Neural cell (in vitro differentiated cells): ENCODE results near the gene BCL2L14. TPM values are rescaled to one million over a fixed set of nuclear protein-coding genes. Genes with fewer than 3 reads are reported as not detected.

Experiments used
- H2AFZ ChIP-seq: fragments of 200-600, 300-800 bp; sonication (generic), shearing (Covaris generic); 2 replicates; pipeline ENCODE4 v1.6.0; 2014; ENCODE audit warnings: low read depth, mild to moderate bottlenecking, antibody characterized with exemption, low read length, moderate library complexity
- H3F3A ChIP-seq: fragments of 200-600 bp; shearing (Covaris generic); 2 replicates; pipeline ENCODE4 v1.6.1; 2016; ENCODE audit warnings: mild to moderate bottlenecking, moderate library complexity, mixed read lengths, antibody characterized with exemption, low read length; ENCODE audit not compliant: insufficient read depth, poor library complexity, severe bottlenecking
- H3K27ac ChIP-seq: fragments of 200-600, 300-800 bp; sonication (generic), shearing (Covaris generic); 2 replicates; pipeline ENCODE4 v1.5.1; 2014; ENCODE audit warnings: mild to moderate bottlenecking, low read length, moderate library complexity
- H3K27me3 ChIP-seq: fragments of 300-800, 200-600 bp; sonication (generic), shearing (Covaris generic); 2 replicates; pipeline ENCODE4 v1.6.0; 2014; ENCODE audit warnings: mild to moderate bottlenecking, low read depth, low read length, moderate library complexity; ENCODE audit not compliant: insufficient read depth
- H3K36me3 ChIP-seq: fragments of 300-800, 200-600 bp; sonication (generic), shearing (Covaris generic); 2 replicates; pipeline ENCODE4 v1.5.1; 2014; ENCODE audit warnings: mild to moderate bottlenecking, antibody characterized with exemption, low read length, moderate library complexity; ENCODE audit not compliant: insufficient read depth
- H3K4me2 ChIP-seq: fragments of 300-800, 200-600 bp; sonication (generic), shearing (Covaris generic); 2 replicates; pipeline ENCODE4 v1.6.0; 2014; ENCODE audit warnings: mild to moderate bottlenecking, low read length
- H3K4me3 ChIP-seq: fragments of 300-800, 200-600 bp; sonication (generic), shearing (Covaris generic); 2 replicates; pipeline ENCODE4 v1.5.1; 2014; ENCODE audit warnings: mild to moderate bottlenecking, low read length, moderate library complexity
- H3K79me2 ChIP-seq: fragments of 200-600 bp; shearing (Covaris generic); replicated peaks from 2 replicates; pipeline ENCODE4 v1.6.0; 2014; ENCODE audit warnings: mild to moderate bottlenecking, low read length, moderate library complexity; ENCODE audit not compliant: insufficient read depth
- H3K9ac ChIP-seq: fragments of 300-800, 200-600 bp; sonication (generic), shearing (Covaris generic); 2 replicates; pipeline ENCODE4 v1.6.1; 2016; ENCODE audit warnings: mild to moderate bottlenecking, low read length, mixed read lengths
- H3K9me2 ChIP-seq: fragments of 200-600 bp; shearing (Covaris generic); 2 replicates; pipeline ENCODE4 v1.6.1; 2016; ENCODE audit warnings: mild to moderate bottlenecking, low read length, mixed read lengths; ENCODE audit not compliant: insufficient read depth
- H3K9me3 ChIP-seq: fragments of 200-600, 300-800 bp; sonication (generic), shearing (Covaris generic); 2 replicates; pipeline ENCODE4 v1.6.1; 2016; ENCODE audit warnings: mild to moderate bottlenecking, mixed run types, low read length, moderate library complexity, mixed read lengths
- H4K20me1 ChIP-seq: fragments of 200-600 bp; shearing (Covaris generic); 2 replicates; pipeline ENCODE4 v1.6.1; 2016; ENCODE audit warnings: mild to moderate bottlenecking, mixed run types; ENCODE audit not compliant: insufficient read depth
- CTCF ChIP-seq: fragments of 450-650 bp; IDR thresholded peaks from 2 replicates; pipeline ENCODE4 v1.5.1; 2014; ENCODE audit warnings: antibody characterized with exemption, mild to moderate bottlenecking, moderate library complexity; ENCODE audit not compliant: poor library complexity, severe bottlenecking
- EP300 ChIP-seq: fragments of 450-650 bp; conservative IDR thresholded peaks from 2 replicates; pipeline ENCODE4 v1.6.1; 2014; ENCODE audit warnings: antibody characterized with exemption, mild to moderate bottlenecking, moderate library complexity; ENCODE audit not compliant: poor library complexity, severe bottlenecking
- EZH2 ChIP-seq: fragments of 200-600, 300-800 bp; shearing (Covaris generic), sonication (generic); IDR thresholded peaks from 2 replicates; pipeline ENCODE4 v1.6.1; 2014; ENCODE audit warnings: antibody characterized with exemption, low read length, borderline replicate concordance, mild to moderate bottlenecking; ENCODE audit not compliant: insufficient read depth, poor library complexity, severe bottlenecking
- MXI1 ChIP-seq: fragments of 450-650 bp; conservative IDR thresholded peaks from 2 replicates; pipeline ENCODE4 v1.6.1; 2014; ENCODE audit warnings: antibody characterized with exemption, mild to moderate bottlenecking; ENCODE audit not compliant: poor library complexity, severe bottlenecking
- POLR2AphosphoS5 ChIP-seq: IDR thresholded peaks from 2 replicates; pipeline ENCODE4 v1.6.1; 2012
- RAD21 ChIP-seq: fragments of 450-650 bp; conservative IDR thresholded peaks from 2 replicates; pipeline ENCODE4 v1.6.1; 2014; ENCODE audit warnings: antibody characterized with exemption, mild to moderate bottlenecking, moderate library complexity
- REST ChIP-seq: IDR thresholded peaks from 2 replicates; pipeline ENCODE4 v1.6.1; 2012; ENCODE audit warnings: borderline replicate concordance
- SMC3 ChIP-seq: fragments of 450-650 bp; conservative IDR thresholded peaks from 2 replicates; pipeline ENCODE4 v1.6.1; 2014; ENCODE audit warnings: antibody characterized with exemption, mild to moderate bottlenecking, moderate library complexity; ENCODE audit not compliant: poor library complexity
- TAF1 ChIP-seq: IDR thresholded peaks from 2 replicates; pipeline ENCODE4 v1.6.1; 2012; ENCODE audit warnings: low read depth
- polyA plus RNA-seq: library from polyadenylated mRNA; depleted of rRNA; stranded (reverse); fragments of >200 nt; gene quantifications from 2 replicates; pipeline ENCODE4 v1.2.3, GENCODE V29; 2014

BCL2L14 gene
- polyA plus RNA-seq, 1 donor from 2014 or later: not detected

- TF ChIP-seq SMC3 (no peak), MXI1 (no peak), EZH2 (no peak), REST (no peak), RAD21 (no peak), TAF1 (no peak), CTCF (no peak), EP300 (no peak), POLR2AphosphoS5 (no peak)
- H4K20me1 ChIP-seq: no peaks in the 10 kb centered on the region
- no peaks in the 10 kb centered on the region for H3K79me2 ChIP-seq
- no peak overlapping the region for H3K27ac ChIP-seq
- no peaks in the 10 kb centered on the region for H3K27me3 ChIP-seq
- H3K4me3 ChIP-seq: no peak overlapping the region
- no peaks in the 10 kb centered on the region for H3K9me2 ChIP-seq
- no peak overlapping the region for H3K9ac ChIP-seq
- H3F3A ChIP-seq: no peaks in the 10 kb centered on the region
- no peak overlapping the region for H2AFZ ChIP-seq
- H3K36me3 ChIP-seq: no peaks in the 10 kb centered on the region
- H3K4me2 ChIP-seq: no peak overlapping the region
- H3K9me3 ChIP-seq: no peaks in the 10 kb centered on the region
Measured at GRCh38 chr12:12025799-12026386, 44.8 kb upstream of the BCL2L14 start.

GRCh38 chr12:12028668-12029402, 41.9 kb upstream of the BCL2L14 start:
- Histone ChIP-seq H3K4me3 (no peak overlapping the region), H3K9me3 (no peaks in the 10 kb centered on the region), H3K4me2 (no peak overlapping the region), H3K79me2 (no peaks in the 10 kb centered on the region), H3K27me3 (no peaks in the 10 kb centered on the region), H3K9me2 (no peaks in the 10 kb centered on the region), H3K36me3 (no peaks in the 10 kb centered on the region), H3K9ac (no peak overlapping the region), H4K20me1 (no peaks in the 10 kb centered on the region), H3K27ac (no peak overlapping the region), H2AFZ (no peak overlapping the region), H3F3A (no peaks in the 10 kb centered on the region)
- TF ChIP-seq EP300 (no peak), POLR2AphosphoS5 (no peak), REST (no peak), SMC3 (no peak), RAD21 (no peak), EZH2 (no peak), CTCF (no peak), TAF1 (no peak), MXI1 (no peak)
